ENCODE data around the gene MEF2A. TPM values are rescaled to one million over a fixed set of nuclear protein-coding genes. Genes with fewer than 3 reads are reported as not detected.

The MEF2A gene
- total RNA-seq, 1 experiment from 2014 or later, result 29.6 TPM

GRCh38 chr15:99732751-99733267 lies 167.0 kb downstream of the MEF2A start:
- Histone ChIP-seq H3K79me2 (ENCODE audit: insufficient read depth, low read length) (no peaks in the 10 kb centered on the region), H3K27me3 (ENCODE audit: insufficient read depth, low read length) (no peaks in the 10 kb centered on the region), H2AFZ (ENCODE audit: low read depth, low read length, poor library complexity, severe bottlenecking) (no peak overlapping the region), H3K4me3 (replicated peaks in 1 of 2; ENCODE audit: low read depth in 1 of 2, low read length in 2 of 2) (peak overlapping the region; percentile 64 to 73), H3K9ac (ENCODE audit: low read length) (peak overlapping the region; percentile 60), H3K9me3 (ENCODE audit: control insufficient read depth in 1 of 2, insufficient read depth in 1 of 2, low read depth in 1 of 2, low read length in 2 of 2) (no peaks in the 10 kb centered on the region), H3K4me2 (ENCODE audit: low read length) (peak overlapping the region; percentile 86), H3K4me1 (ENCODE audit: control insufficient read depth in 1 of 2, insufficient read depth in 2 of 2, low read length in 2 of 2) (peaks cover 3 to 13% of the 10 kb centered on the region in 2 experiments; a peak in 3 of 4 replicates), H3K9me2 (ENCODE audit: insufficient read depth) (no peaks in the 10 kb centered on the region), H4K20me1 (ENCODE audit: insufficient read depth) (no peaks in the 10 kb centered on the region), H3K36me3 (ENCODE audit: control insufficient read depth in 1 of 2, insufficient read depth in 2 of 2, low read length in 2 of 2) (no peaks in the 10 kb centered on the region), H3K27ac (ENCODE audit: low read depth, low read length) (peak overlapping the region; percentile 37; the same call in 1 of the 2 replicates)
- BruUV-seq (replicated peaks), result no TSS peak
- TF ChIP-seq FOSL1 (IDR thresholded peaks at IDR 0.05; ENCODE audit: low read depth) (no peak), ELF1 (IDR thresholded peaks at IDR 0.05; ENCODE audit: borderline replicate concordance, low read depth) (no peak), SRF (IDR thresholded peaks at IDR 0.05; ENCODE audit: low read depth) (no peak), RAD21 (IDR thresholded peaks at IDR 0.05; ENCODE audit: low read depth) (no peak), EZH2 (IDR thresholded peaks at IDR 0.05) (no peak)
- RAD21 ChIA-PET (ENCODE audit: low non-redundant PET in 1 of 2, low total read pairs in 2 of 2, uncharacterized antibody in 2 of 2, unreplicated experiment in 2 of 2), result interaction anchor here (0.6 to 1.0 kb wide), 5 partner anchors 14 to 460 kb away, joined by 3 to 6 read pairs (median 3); no protein-coding TSS in a partner anchor
- no peak for DNase-seq (ENCODE audit: low read depth, low spot score)
- intact Hi-C loops (cut with micrococcal nuclease), result no loop called here
- CTCF ChIA-PET, result interaction anchor here (0.6 to 1.8 kb wide), 5 partner anchors 14 to 460 kb away, joined by 3 to 19 read pairs (median 9); no protein-coding TSS in a partner anchor
- ATAC-seq, result peak; percentile 52
- POLR2A ChIA-PET, result interaction anchor here (0.6 to 1.6 kb wide), 9 partner anchors 23 to 1107 kb away, joined by 3 to 6 read pairs (median 4); partner anchors contain the start of gene TTC23

- ATAC-seq (peak; percentile 100), DNase-seq (ENCODE audit: low read depth, low spot score) (peak; percentile 84)
- Histone ChIP-seq H3K9me3 (ENCODE audit: control insufficient read depth in 1 of 2, insufficient read depth in 1 of 2, low read depth in 1 of 2, low read length in 2 of 2) (no peaks in the 10 kb centered on the region), H3K27ac (ENCODE audit: low read depth, low read length) (peak within 1 kb of the TSS; percentile 59), H3K36me3 (ENCODE audit: control insufficient read depth in 1 of 2, insufficient read depth in 2 of 2, low read length in 2 of 2) (no peaks in the 10 kb centered on the region), H3K4me1 (ENCODE audit: control insufficient read depth in 1 of 2, insufficient read depth in 2 of 2, low read length in 2 of 2) (peaks cover 3 to 13% of the 10 kb centered on the region in 2 experiments; a peak in 3 of 4 replicates), H3K27me3 (ENCODE audit: insufficient read depth, low read length) (no peaks in the 10 kb centered on the region), H4K20me1 (ENCODE audit: insufficient read depth) (no peaks in the 10 kb centered on the region), H3K4me3 (replicated peaks in 1 of 2; ENCODE audit: low read depth in 1 of 2, low read length in 2 of 2) (peak within 1 kb of the TSS; percentile 64 to 73), H3K79me2 (ENCODE audit: insufficient read depth, low read length) (no peaks in the 10 kb centered on the region), H3K9ac (ENCODE audit: low read length) (peak within 1 kb of the TSS; percentile 60), H3K4me2 (ENCODE audit: low read length) (peak within 1 kb of the TSS; percentile 86), H2AFZ (ENCODE audit: low read depth, low read length, poor library complexity, severe bottlenecking) (peak within 1 kb of the TSS; percentile 77), H3K9me2 (ENCODE audit: insufficient read depth) (no peaks in the 10 kb centered on the region)
- ChIA-PET CTCF (interaction anchor here (0.6 to 1.8 kb wide), 4 partner anchors 23 to 461 kb away, joined by 3 to 19 read pairs (median 9); no protein-coding TSS in a partner anchor), RAD21 (ENCODE audit: low non-redundant PET in 1 of 2, low total read pairs in 2 of 2, uncharacterized antibody in 2 of 2, unreplicated experiment in 2 of 2) (interaction anchor here (0.6 to 1.0 kb wide), 5 partner anchors 14 to 461 kb away, joined by 3 to 6 read pairs (median 3); no protein-coding TSS in a partner anchor), POLR2A (interaction anchor here (0.6 to 1.6 kb wide), 10 partner anchors 23 to 1107 kb away, joined by 3 to 6 read pairs (median 4); partner anchors contain the start of gene TTC23)
- TSS peak; percentile 98 for BruUV-seq (replicated peaks)
- intact Hi-C loops (cut with micrococcal nuclease), result no loop called here
- TF ChIP-seq ELF1 (IDR thresholded peaks at IDR 0.05; ENCODE audit: borderline replicate concordance, low read depth) (peak; percentile 60), MAX (IDR thresholded peaks at IDR 0.05) (no peak), ZNF274 (IDR thresholded peaks at IDR 0.05; ENCODE audit: low read depth, low read length) (no peak), POLR2A (IDR thresholded peaks at IDR 0.05; ENCODE audit: borderline replicate concordance, extremely low read depth, insufficient read depth, insufficient read length) (no peak), EGR1 (IDR thresholded peaks at IDR 0.05; ENCODE audit: low read depth) (no peak), ZFX (IDR thresholded peaks at IDR 0.05) (no peak), REST (IDR thresholded peaks at IDR 0.05; ENCODE audit: low read depth) (no peak), ZBTB33 (IDR thresholded peaks at IDR 0.05; ENCODE audit: extremely low read depth, insufficient replicate concordance, low read length) (no peak)
Observed at GRCh38 chr15:99733268-99734039, 167.7 kb downstream of the MEF2A start, which contains the start of gene LYSMD4. Gene LYSMD4, minus strand, starts transcription at chr15:99733437. Its CDS starts 1,438 bp downstream, at chr15:99731999.
